HepG2 (cell line): ENCODE data around the gene MAPRE3. TPM values are rescaled to one million over a fixed set of nuclear protein-coding genes. Genes with fewer than 3 reads are reported as not detected.

Experiments used
- ARID2 ChIP-seq: sonication (generic); formaldehyde crosslinking; IDR thresholded peaks from 2 replicates; pipeline ENCODE4 v1.8.1; 2022; ENCODE audit warnings: mild to moderate bottlenecking, missing genetic modification reagents, borderline replicate concordance
- CREB1 ChIP-seq, 2 experiments: fragments of 450-650 bp in 1 of 2; IDR thresholded peaks; 2 replicates each; pipeline ENCODE4 v1.6.1; 2016 to 2017; ENCODE audit warnings: control low read depth in 1 of 2, mild to moderate bottlenecking in 1 of 2, missing compliant biosample characterization in 1 of 2, missing genetic modification characterization in 1 of 2
- GATA4 ChIP-seq: sonication (generic); IDR thresholded peaks from 2 replicates; pipeline ENCODE4 v1.6.1; 2016; ENCODE audit warnings: antibody characterized with exemption, low read depth, borderline replicate concordance
- HCFC1 ChIP-seq: fragments of 150-350 bp; IDR thresholded peaks from 2 replicates; pipeline ENCODE4 v1.6.1; 2014; ENCODE audit warnings: low read depth, low read length
- HDAC1 ChIP-seq: sonication (generic); formaldehyde crosslinking; IDR thresholded peaks from 2 replicates; pipeline ENCODE4 v1.5.1; 2020; ENCODE audit warnings: mild to moderate bottlenecking, missing genetic modification reagents
- HNRNPK ChIP-seq: fragments of 200-400 bp; formaldehyde crosslinking; IDR thresholded peaks from 2 replicates; pipeline ENCODE4 v1.6.1; 2018; ENCODE audit warnings: low read length, low read depth, moderate library complexity, mild to moderate bottlenecking; ENCODE audit not compliant: poor library complexity, severe bottlenecking
- MIER3 ChIP-seq: IDR thresholded peaks from 2 replicates; pipeline ENCODE4 v1.6.1; 2016; ENCODE audit warnings: missing compliant biosample characterization, borderline replicate concordance
- NR2C2 ChIP-seq: sonication (generic); formaldehyde crosslinking; IDR thresholded peaks from 2 replicates; pipeline ENCODE4 v1.4.0; 2020; ENCODE audit warnings: missing genetic modification reagents, mild to moderate bottlenecking, moderate library complexity, borderline replicate concordance
- POLR2A ChIP-seq, 2 experiments: IDR thresholded peaks; 2 replicates each; pipeline ENCODE4 v1.6.1; 2011; ENCODE audit warnings: low read depth in 2 of 2, low read length in 2 of 2, mild to moderate bottlenecking in 1 of 2, moderate library complexity in 1 of 2; ENCODE audit not compliant: insufficient read depth in 1 of 2
- RBAK ChIP-seq: sonication (generic); formaldehyde crosslinking; IDR thresholded peaks from 2 replicates; pipeline ENCODE4 v1.5.1; 2020; ENCODE audit warnings: mild to moderate bottlenecking, missing genetic modification reagents
- THAP9 ChIP-seq: sonication (generic); formaldehyde crosslinking; IDR thresholded peaks from 2 replicates; pipeline ENCODE4; 2020; ENCODE audit warnings: missing genetic modification reagents, mild to moderate bottlenecking, borderline replicate concordance
- YEATS2 ChIP-seq: sonication (generic); formaldehyde crosslinking; IDR thresholded peaks from 2 replicates; pipeline ENCODE4 v1.4.0; 2020; ENCODE audit warnings: missing genetic modification reagents, borderline replicate concordance
- ZGPAT ChIP-seq: IDR thresholded peaks from 2 replicates; pipeline ENCODE4 v1.6.1; 2016; ENCODE audit warnings: mild to moderate bottlenecking
- ZNF33B ChIP-seq: sonication (generic); formaldehyde crosslinking; IDR thresholded peaks from 2 replicates; pipeline ENCODE4 v1.5.1; 2020; ENCODE audit warnings: mild to moderate bottlenecking, missing genetic modification reagents
- ZNF572 ChIP-seq: sonication (generic); formaldehyde crosslinking; IDR thresholded peaks from 2 replicates; pipeline ENCODE4 v1.5.1; 2020; ENCODE audit warnings: mild to moderate bottlenecking, missing genetic modification reagents
- ZNF747 ChIP-seq: sonication (generic); formaldehyde crosslinking; IDR thresholded peaks from 2 replicates; pipeline ENCODE4 v1.8.1; 2023; ENCODE audit warnings: missing genetic modification reagents, mild to moderate bottlenecking, borderline replicate concordance
- ZNF788 ChIP-seq: sonication (generic); formaldehyde crosslinking; IDR thresholded peaks from 2 replicates; pipeline ENCODE4 v1.5.0; 2020; ENCODE audit warnings: mild to moderate bottlenecking, missing genetic modification reagents, borderline replicate concordance
- ZNF83 ChIP-seq: sonication (generic); formaldehyde crosslinking; IDR thresholded peaks from 2 replicates; pipeline ENCODE4 v1.4.0; 2020; ENCODE audit warnings: missing genetic modification reagents, mild to moderate bottlenecking, borderline replicate concordance
- polyA plus RNA-seq, 8 experiments: library from polyadenylated mRNA; depleted of rRNA in 3 of 8; stranded (reverse) in 7 of 8; unstranded in 1 of 8; fragments of >200 nt; fragmentation: Illumina TruSeq in 4 of 8; extraction: Trizol in 4 of 8; gene quantifications; 2 replicates each; pipeline versions ENCODE4 v1.2.1 to v1.2.3, GENCODE V29; 2011 to 2016; ENCODE audit warnings: low read depth in 4 of 8, missing spikeins in 1 of 8, mixed read lengths in 1 of 8; ENCODE audit not compliant: insufficient read depth in 1 of 8
- total RNA-seq, 5 experiments: library from RNA; depleted of rRNA; stranded (reverse); fragments of >200 nt; fragmentation: Illumina TruSeq; extraction: Trizol; gene quantifications; 2 replicates each; pipeline ENCODE4 v1.2.3, GENCODE V29; 2016; ENCODE audit warnings: low read depth in 1 of 5
- TF ChIP-seq, protein P1 (sequence below): sonication (generic); formaldehyde crosslinking; IDR thresholded peaks from 2 replicates; pipeline ENCODE4 v1.9.0; 2021; ENCODE audit warnings: mild to moderate bottlenecking, missing genetic modification reagents

MAPRE3 gene
- total and polyA plus RNA-seq, 2 of the 13 experiments (the other 11 are each of a cell fraction or from before 2014, with no cell fraction given) = 0.31 to 0.91 TPM

DNA sequence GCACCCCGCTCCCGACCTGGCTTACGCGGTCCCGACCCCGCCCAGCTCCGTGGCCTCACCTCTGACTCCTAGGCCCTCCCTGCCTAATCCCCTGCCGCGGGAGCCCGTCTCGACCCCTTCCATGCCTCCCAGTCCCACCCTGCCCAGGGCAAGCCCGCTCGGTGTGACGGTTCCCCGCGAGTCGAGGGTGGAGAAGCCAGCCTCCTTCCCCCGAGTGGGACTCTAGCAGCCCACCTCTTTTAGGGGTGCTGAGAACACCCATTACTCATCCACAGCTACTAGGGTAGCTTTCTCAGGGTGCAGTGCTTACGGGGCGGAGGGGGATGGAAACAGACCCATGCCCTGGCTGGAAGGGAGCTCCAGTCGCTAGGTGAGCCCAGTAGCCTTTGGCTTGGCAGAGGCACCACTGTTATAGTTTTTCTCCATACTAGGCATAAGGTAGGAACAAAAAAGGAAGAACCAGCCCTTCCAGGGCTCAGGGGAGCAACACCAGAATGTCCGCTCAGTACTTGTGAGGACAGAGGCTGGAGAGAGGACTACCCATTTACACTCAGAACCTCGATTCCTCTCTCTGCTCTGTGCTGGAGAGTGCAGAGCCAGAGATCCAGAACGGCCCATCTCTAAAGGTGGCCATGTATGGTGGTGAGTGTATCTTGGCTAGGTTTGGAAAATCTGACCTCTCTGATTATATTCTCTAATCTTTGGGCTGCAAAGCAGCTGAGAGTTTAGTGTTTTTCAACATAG lies 81.6 kb downstream of the MAPRE3 start (continued):
- TF ChIP-seq ZNF747 (no peak), RBAK (no peak), NR2C2 (CRISPR knock-in tag) (no peak), HDAC1 (CRISPR knock-in tag) (no peak), MIER3 (CRISPR knock-in tag) (no peak), POLR2A (IDR thresholded peaks at IDR 0.05; ENCODE audit: insufficient read depth in 1 of 2, low read depth in 2 of 2, low read length in 2 of 2) (0 out of 4 replicates have a peak, but pooled peaks have one; percentile 5 to 35), HNRNPK (no peak), ZGPAT (CRISPR knock-in tag) (no peak), HCFC1 (no peak), THAP9 (CRISPR knock-in tag) (0 out of 2 replicates have a peak, but pooled peaks have one; percentile 1), ZNF788 (CRISPR knock-in tag) (no peak), CREB1 (IDR thresholded peaks at IDR 0.05) (no peak), CREB1 (CRISPR knock-in tag; IDR thresholded peaks at IDR 0.05) (no peak), ZNF33B (CRISPR knock-in tag) (no peak), ARID2 (no peak), YEATS2 (CRISPR knock-in tag) (no peak), ZNF83 (CRISPR knock-in tag) (no peak), ZNF572 (peak; percentile 38; the same call in 1 of the 2 replicates), GATA4 (no peak)
- TF ChIP-seq, protein P1, sequence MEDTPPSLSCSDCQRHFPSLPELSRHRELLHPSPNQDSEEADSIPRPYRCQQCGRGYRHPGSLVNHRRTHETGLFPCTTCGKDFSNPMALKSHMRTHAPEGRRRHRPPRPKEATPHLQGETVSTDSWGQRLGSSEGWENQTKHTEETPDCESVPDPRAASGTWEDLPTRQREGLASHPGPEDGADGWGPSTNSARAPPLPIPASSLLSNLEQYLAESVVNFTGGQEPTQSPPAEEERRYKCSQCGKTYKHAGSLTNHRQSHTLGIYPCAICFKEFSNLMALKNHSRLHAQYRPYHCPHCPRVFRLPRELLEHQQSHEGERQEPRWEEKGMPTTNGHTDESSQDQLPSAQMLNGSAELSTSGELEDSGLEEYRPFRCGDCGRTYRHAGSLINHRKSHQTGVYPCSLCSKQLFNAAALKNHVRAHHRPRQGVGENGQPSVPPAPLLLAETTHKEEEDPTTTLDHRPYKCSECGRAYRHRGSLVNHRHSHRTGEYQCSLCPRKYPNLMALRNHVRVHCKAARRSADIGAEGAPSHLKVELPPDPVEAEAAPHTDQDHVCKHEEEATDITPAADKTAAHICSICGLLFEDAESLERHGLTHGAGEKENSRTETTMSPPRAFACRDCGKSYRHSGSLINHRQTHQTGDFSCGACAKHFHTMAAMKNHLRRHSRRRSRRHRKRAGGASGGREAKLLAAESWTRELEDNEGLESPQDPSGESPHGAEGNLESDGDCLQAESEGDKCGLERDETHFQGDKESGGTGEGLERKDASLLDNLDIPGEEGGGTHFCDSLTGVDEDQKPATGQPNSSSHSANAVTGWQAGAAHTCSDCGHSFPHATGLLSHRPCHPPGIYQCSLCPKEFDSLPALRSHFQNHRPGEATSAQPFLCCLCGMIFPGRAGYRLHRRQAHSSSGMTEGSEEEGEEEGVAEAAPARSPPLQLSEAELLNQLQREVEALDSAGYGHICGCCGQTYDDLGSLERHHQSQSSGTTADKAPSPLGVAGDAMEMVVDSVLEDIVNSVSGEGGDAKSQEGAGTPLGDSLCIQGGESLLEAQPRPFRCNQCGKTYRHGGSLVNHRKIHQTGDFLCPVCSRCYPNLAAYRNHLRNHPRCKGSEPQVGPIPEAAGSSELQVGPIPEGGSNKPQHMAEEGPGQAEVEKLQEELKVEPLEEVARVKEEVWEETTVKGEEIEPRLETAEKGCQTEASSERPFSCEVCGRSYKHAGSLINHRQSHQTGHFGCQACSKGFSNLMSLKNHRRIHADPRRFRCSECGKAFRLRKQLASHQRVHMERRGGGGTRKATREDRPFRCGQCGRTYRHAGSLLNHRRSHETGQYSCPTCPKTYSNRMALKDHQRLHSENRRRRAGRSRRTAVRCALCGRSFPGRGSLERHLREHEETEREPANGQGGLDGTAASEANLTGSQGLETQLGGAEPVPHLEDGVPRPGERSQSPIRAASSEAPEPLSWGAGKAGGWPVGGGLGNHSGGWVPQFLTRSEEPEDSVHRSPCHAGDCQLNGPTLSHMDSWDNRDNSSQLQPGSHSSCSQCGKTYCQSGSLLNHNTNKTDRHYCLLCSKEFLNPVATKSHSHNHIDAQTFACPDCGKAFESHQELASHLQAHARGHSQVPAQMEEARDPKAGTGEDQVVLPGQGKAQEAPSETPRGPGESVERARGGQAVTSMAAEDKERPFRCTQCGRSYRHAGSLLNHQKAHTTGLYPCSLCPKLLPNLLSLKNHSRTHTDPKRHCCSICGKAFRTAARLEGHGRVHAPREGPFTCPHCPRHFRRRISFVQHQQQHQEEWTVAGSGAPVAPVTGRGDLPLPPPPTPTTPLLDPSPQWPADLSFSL = no peak
